Esophagus muscularis mucosa (tissue), 4 donors: ENCODE data around the gene NBL1. TPM values are rescaled to one million over a fixed set of nuclear protein-coding genes. Genes with fewer than 3 reads are reported as not detected.

Experiments used
- DNase-seq: peaks from one replicate; pipeline ENCODE4 v3.0.0-alpha.2; 2017; ENCODE audit errors: extremely low spot score
- H3K27ac ChIP-seq, 4 donors: fragments of 200-600 bp; sonication (generic); replicated peaks in 1 of 4; 1 replicate in 3 of 4; 2 replicates in 1 of 4; pipeline ENCODE4 v1.5.1; 2016 to 2019; ENCODE audit warnings: mild to moderate bottlenecking in 1 of 4
- H3K27me3 ChIP-seq, 4 donors: fragments of 200-600 bp; sonication (generic); one replicate each; pipeline versions ENCODE4 v1.5.1 to v1.6.0; 2016 to 2019
- H3K36me3 ChIP-seq, 4 donors: fragments of 200-600 bp; sonication (generic); one replicate each; pipeline ENCODE4 v1.5.1; 2016 to 2019
- H3K4me1 ChIP-seq, 4 donors: fragments of 200-600 bp; sonication (generic); one replicate each; pipeline ENCODE4 v1.5.1; 2016 to 2019
- H3K4me3 ChIP-seq, 4 donors: fragments of 200-600 bp; sonication (generic); 1 replicate in 2 of 4; 2 replicates in 2 of 4; pipeline ENCODE4 v1.5.1; 2016 to 2019; ENCODE audit warnings: mild to moderate bottlenecking in 4 of 4, moderate library complexity in 1 of 4
- H3K9me3 ChIP-seq, 4 donors: fragments of 200-600 bp; sonication (generic); 1 replicate in 3 of 4; 2 replicates in 1 of 4; pipeline ENCODE4 v1.5.1; 2016 to 2019
- EP300 ChIP-seq: sonication (generic); formaldehyde crosslinking; IDR thresholded peaks from one replicate; pipeline ENCODE4 v1.6.1; 2017; ENCODE audit warnings: antibody characterized with exemption
- POLR2A ChIP-seq: fragments of 450-650 bp; IDR thresholded peaks from one replicate; pipeline ENCODE4 v1.6.1; 2017; ENCODE audit warnings: antibody characterized with exemption, moderate library complexity, mild to moderate bottlenecking, low read depth
- POLR2AphosphoS5 ChIP-seq, 2 donors: sonication (generic); formaldehyde crosslinking; IDR thresholded peaks; one replicate each; pipeline ENCODE4 v1.6.1; 2017; ENCODE audit warnings: antibody characterized with exemption in 2 of 2
- WGBS: methylation state at CpG from one replicate; pipeline ENCODE4 v1.1.5; 2018; 5-methylcytosine and 5-hydroxymethylcytosine counted together
- intact Hi-C: fragments of 100-400 bp; cut with DNase I; formaldehyde crosslinking; loops from one replicate; pipeline ENCODE4 v1.15.1; 2023
- total RNA-seq, 4 donors: library from RNA; depleted of rRNA; stranded (reverse); fragments of >200 nt; gene quantifications; one replicate each; pipeline versions ENCODE4 v1.1.0 to v1.2.1, GENCODE V29; 2016
- TF ChIP-seq, protein P1 (sequence below), 3 experiments: fragments of 200-600 bp in 2 of 3; fragments of 450-650 bp in 1 of 3; sonication (generic) in 2 of 3; IDR thresholded peaks; one replicate each; pipeline ENCODE4 v1.5.1; 2017 to 2019; ENCODE audit warnings: antibody characterized with exemption in 3 of 3, mild to moderate bottlenecking in 2 of 3, moderate library complexity in 1 of 3

NBL1 gene
- total RNA-seq, 4 donors from 2014 or later = 194 to 469 (median 307) TPM

GRCh38 chr1:19654886-19655717, 11.0 kb downstream of the NBL1 start:
- intact Hi-C loops = no loop called here
- TF ChIP-seq, protein P1, sequence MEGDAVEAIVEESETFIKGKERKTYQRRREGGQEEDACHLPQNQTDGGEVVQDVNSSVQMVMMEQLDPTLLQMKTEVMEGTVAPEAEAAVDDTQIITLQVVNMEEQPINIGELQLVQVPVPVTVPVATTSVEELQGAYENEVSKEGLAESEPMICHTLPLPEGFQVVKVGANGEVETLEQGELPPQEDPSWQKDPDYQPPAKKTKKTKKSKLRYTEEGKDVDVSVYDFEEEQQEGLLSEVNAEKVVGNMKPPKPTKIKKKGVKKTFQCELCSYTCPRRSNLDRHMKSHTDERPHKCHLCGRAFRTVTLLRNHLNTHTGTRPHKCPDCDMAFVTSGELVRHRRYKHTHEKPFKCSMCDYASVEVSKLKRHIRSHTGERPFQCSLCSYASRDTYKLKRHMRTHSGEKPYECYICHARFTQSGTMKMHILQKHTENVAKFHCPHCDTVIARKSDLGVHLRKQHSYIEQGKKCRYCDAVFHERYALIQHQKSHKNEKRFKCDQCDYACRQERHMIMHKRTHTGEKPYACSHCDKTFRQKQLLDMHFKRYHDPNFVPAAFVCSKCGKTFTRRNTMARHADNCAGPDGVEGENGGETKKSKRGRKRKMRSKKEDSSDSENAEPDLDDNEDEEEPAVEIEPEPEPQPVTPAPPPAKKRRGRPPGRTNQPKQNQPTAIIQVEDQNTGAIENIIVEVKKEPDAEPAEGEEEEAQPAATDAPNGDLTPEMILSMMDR (IDR thresholded peaks at IDR 0.05) = no peak
- TF ChIP-seq POLR2AphosphoS5 (IDR thresholded peaks at IDR 0.05) = no peak
- TF ChIP-seq POLR2A = no peak
- TF ChIP-seq EP300 = no peak
- H3K4me1 ChIP-seq = peaks cover 39 to 81% (median 72%) of the 10 kb centered on the region in 4 donors
- no peaks in the 10 kb centered on the region for H3K9me3 ChIP-seq
- peak overlapping the region; percentile 97 to 99 (median 98) for H3K27ac ChIP-seq
- no peaks in the 10 kb centered on the region for H3K27me3 ChIP-seq
- WGBS = 72% methylated on average over 9 of the region's 15 CpGs
- H3K36me3 ChIP-seq = peaks cover 0 to 51% (median 48%) of the 10 kb centered on the region in 4 donors
- DNase-seq = no peak
- no peak overlapping the region for H3K4me3 ChIP-seq

DNA sequence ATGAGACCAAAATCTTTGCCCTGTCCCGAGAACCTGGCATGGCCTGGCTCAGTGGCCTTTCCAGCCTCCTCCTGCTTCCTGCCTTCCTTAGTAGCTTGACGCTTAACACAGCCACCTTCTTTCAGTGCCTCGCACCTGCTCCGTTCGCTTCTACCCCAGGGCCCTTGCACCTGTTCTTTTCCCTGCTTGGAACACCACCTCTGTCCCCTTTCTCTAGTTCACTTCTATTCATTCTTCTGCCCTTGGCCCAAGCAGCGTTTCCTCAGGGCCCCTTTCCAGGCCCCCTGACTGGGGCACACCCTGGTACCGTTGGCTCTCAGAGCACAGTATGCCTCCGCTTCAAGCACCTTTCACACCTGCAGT, 11.6 kb downstream of the NBL1 start:
- 87% methylated on average over 8 of the region's 8 CpGs for WGBS
- Histone ChIP-seq H3K9me3 (no peaks in the 10 kb centered on the region), H3K36me3 (peaks cover 0 to 51% (median 48%) of the 10 kb centered on the region in 4 donors), H3K4me1 (peaks cover 33 to 78% (median 67%) of the 10 kb centered on the region in 4 donors), H3K4me3 (no peak overlapping the region), H3K27ac (peak overlapping the region; percentile 97 to 99 (median 98)), H3K27me3 (no peaks in the 10 kb centered on the region)
- intact Hi-C loops = no loop called here
- TF ChIP-seq, protein P1 (IDR thresholded peaks at IDR 0.05) = no peak
- TF ChIP-seq POLR2AphosphoS5 (IDR thresholded peaks at IDR 0.05) (no peak), POLR2A (no peak), EP300 (no peak)
- DNase-seq = no peak

DNA sequence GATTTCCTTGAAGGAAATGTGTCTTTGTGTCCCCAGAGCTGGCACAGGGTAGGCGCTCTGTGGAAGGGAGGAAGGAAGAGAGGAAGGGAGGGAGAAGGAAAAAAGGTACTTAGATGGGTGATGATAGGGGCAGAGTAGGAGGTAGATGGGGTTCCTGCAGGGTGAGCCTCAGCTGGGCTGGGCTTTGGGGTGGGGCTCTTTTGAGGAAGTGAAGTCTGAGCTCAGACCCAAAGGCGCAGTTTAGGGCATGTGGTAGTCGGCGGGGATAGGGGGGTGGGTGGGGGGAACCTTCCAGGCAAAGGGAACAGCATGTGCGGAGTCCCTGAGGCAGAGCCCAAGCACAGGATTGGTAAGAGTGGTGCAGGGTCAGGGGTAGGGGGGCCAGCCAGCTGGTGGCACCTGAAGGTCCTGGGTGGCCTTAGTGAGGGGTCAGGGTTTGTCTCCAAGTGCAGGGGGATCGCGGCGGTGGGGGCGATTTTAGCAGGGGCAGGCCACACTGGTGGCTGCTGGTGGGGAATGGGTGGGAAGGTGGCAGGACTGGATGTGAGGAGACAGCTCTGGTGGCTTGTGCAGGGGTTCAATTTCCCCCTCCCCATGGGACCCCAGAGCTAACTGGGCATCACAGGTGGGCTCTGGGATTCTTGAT, 12.1 kb downstream of the NBL1 start:
- peak overlapping the region; percentile 97 to 99 (median 98) for H3K27ac ChIP-seq
- TF ChIP-seq POLR2AphosphoS5 (IDR thresholded peaks at IDR 0.05) = no peak
- no peak for TF ChIP-seq EP300
- TF ChIP-seq POLR2A = no peak
- TF ChIP-seq, protein P1 (IDR thresholded peaks at IDR 0.05) = no peak
- no peak overlapping the region for H3K4me3 ChIP-seq
- no peak for DNase-seq
- WGBS = 93% methylated on average over 9 of the region's 9 CpGs
- intact Hi-C loops = no loop called here
- H3K27me3 ChIP-seq = no peaks in the 10 kb centered on the region
- no peaks in the 10 kb centered on the region for H3K9me3 ChIP-seq
- peaks cover 28 to 72% (median 62%) of the 10 kb centered on the region in 4 donors for H3K4me1 ChIP-seq
- peaks cover 0 to 51% (median 48%) of the 10 kb centered on the region in 4 donors for H3K36me3 ChIP-seq

DNA sequence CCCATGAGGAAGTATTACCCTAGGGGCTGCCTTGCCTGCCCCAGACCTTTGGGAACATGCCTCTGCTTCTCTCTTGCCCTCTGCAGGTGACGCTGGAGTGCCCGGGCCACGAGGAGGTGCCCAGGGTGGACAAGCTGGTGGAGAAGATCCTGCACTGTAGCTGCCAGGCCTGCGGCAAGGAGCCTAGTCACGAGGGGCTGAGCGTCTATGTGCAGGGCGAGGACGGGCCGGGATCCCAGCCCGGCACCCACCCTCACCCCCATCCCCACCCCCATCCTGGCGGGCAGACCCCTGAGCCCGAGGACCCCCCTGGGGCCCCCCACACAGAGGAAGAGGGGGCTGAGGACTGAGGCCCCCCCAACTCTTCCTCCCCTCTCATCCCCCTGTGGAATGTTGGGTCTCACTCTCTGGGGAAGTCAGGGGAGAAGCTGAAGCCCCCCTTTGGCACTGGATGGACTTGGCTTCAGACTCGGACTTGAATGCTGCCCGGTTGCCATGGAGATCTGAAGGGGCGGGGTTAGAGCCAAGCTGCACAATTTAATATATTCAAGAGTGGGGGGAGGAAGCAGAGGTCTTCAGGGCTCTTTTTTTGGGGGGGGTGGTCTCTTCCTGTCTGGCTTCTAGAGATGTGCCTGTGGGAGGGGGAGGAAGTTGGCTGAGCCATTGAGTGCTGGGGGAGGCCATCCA, 12.8 kb downstream of the NBL1 start:
- Histone ChIP-seq H3K36me3 (peaks cover 0 to 51% (median 45%) of the 10 kb centered on the region in 4 donors), H3K27me3 (no peaks in the 10 kb centered on the region), H3K4me1 (peaks cover 23 to 70% (median 55%) of the 10 kb centered on the region in 4 donors), H3K27ac (peak overlapping the region in 3 of 4 donors; percentile 60 to 98 (median 97)), H3K9me3 (no peaks in the 10 kb centered on the region), H3K4me3 (no peak overlapping the region)
- TF ChIP-seq, protein P1 (IDR thresholded peaks at IDR 0.05) = no peak
- TF ChIP-seq POLR2A = no peak
- no peak for TF ChIP-seq POLR2AphosphoS5 (IDR thresholded peaks at IDR 0.05)
- no peak for TF ChIP-seq EP300
- no peak for DNase-seq
- 79% methylated on average over 10 of the region's 15 CpGs for WGBS
- intact Hi-C loops = no loop called here
